OCI-LY7 (cell line): ENCODE results near the gene SNCA. TPM values are rescaled to one million over a fixed set of nuclear protein-coding genes. Genes with fewer than 3 reads are reported as not detected.

Source experiments
- BruUV-seq: library from RNA; stranded (reverse); fragments of 400-500 nt; replicated peaks from 2 replicates; lab custom pipeline; 2021; lab: Mats Ljungman, UMichigan
- CTCF ChIA-PET: fragments of 300-600 bp; sonication (Branson Sonifier 250); formaldehyde crosslinking; loops from one replicate; lab custom pipeline; 2022; ENCODE audit warnings: antibody characterized with exemption; ENCODE audit not compliant: unreplicated experiment; lab: Charles Lee
- POLR2A ChIA-PET: fragments of 300-600 bp; sonication (Branson Sonifier 250); formaldehyde crosslinking; loops from one replicate; lab custom pipeline; 2022; ENCODE audit warnings: antibody characterized with exemption; lab: Charles Lee
- DNase-seq: peaks from one replicate; pipeline ENCODE4 v3.0.0-alpha.2; 2015; ENCODE audit warnings: low spot score
- H2AFZ ChIP-seq: fragments of 200-600 bp; sonication (generic), shearing (Covaris generic); 2 replicates; pipeline ENCODE4 v1.6.1; 2014; ENCODE audit warnings: mild to moderate bottlenecking, antibody characterized with exemption, low read length, moderate library complexity
- H3K27ac ChIP-seq: fragments of 200-600 bp; sonication (generic); 2 replicates; pipeline ENCODE4 v1.5.1; 2014; ENCODE audit warnings: mixed run types, low read depth, mild to moderate bottlenecking, moderate library complexity, low read length, inconsistent platforms; ENCODE audit not compliant: poor library complexity, severe bottlenecking
- H3K36me3 ChIP-seq: fragments of 200-600 bp; sonication (generic); 2 replicates; pipeline ENCODE4 v1.6.1; 2014; ENCODE audit warnings: mild to moderate bottlenecking, antibody characterized with exemption, low read length, moderate library complexity, mixed read lengths; ENCODE audit not compliant: insufficient read depth
- H3K4me1 ChIP-seq: fragments of 200-600 bp; sonication (generic); 2 replicates; pipeline ENCODE4 v1.5.1; 2014; ENCODE audit warnings: mild to moderate bottlenecking, low read length; ENCODE audit not compliant: insufficient read depth, poor library complexity, severe bottlenecking
- H3K4me2 ChIP-seq: fragments of 200-600 bp; sonication (generic); 2 replicates; pipeline ENCODE4 v1.6.1; 2014; ENCODE audit warnings: mild to moderate bottlenecking, low read length
- H3K4me3 ChIP-seq: fragments of 200-600 bp; sonication (generic); 2 replicates; pipeline ENCODE4 v1.5.1; 2014; ENCODE audit warnings: mild to moderate bottlenecking, low read depth, low read length; ENCODE audit not compliant: poor library complexity, severe bottlenecking
- H3K79me2 ChIP-seq: fragments of 200-600 bp; sonication (generic); 2 replicates; pipeline ENCODE4 v1.6.1; 2016; ENCODE audit warnings: low read depth, mild to moderate bottlenecking, low read length, moderate library complexity, mixed read lengths; ENCODE audit not compliant: insufficient read depth
- H3K9me2 ChIP-seq: fragments of 200-600 bp; sonication (generic); 2 replicates; pipeline ENCODE4 v1.6.1; 2016; ENCODE audit warnings: mild to moderate bottlenecking, low read length, mixed read lengths; ENCODE audit not compliant: insufficient read depth
- H3K9me3 ChIP-seq: fragments of 200-600 bp; sonication (generic); 2 replicates; pipeline ENCODE4 v1.6.1; 2014; ENCODE audit warnings: mild to moderate bottlenecking, mixed run types, low read length, mixed read lengths
- H4K20me1 ChIP-seq: fragments of 200-600 bp; sonication (generic); 2 replicates; pipeline ENCODE4 v1.6.1; 2014; ENCODE audit warnings: mild to moderate bottlenecking, antibody characterized with exemption, low read length, moderate library complexity, mixed read lengths; ENCODE audit not compliant: insufficient read depth
- EZH2phosphoT487 ChIP-seq: fragments of 200-600 bp; sonication (generic); IDR thresholded peaks from 2 replicates; pipeline ENCODE4 v1.6.1; 2018; ENCODE audit warnings: low read depth, borderline replicate concordance, mild to moderate bottlenecking, mixed run types, antibody characterized with exemption, low read length, moderate library complexity, mixed read lengths
- intact Hi-C: fragments of 100-400 bp; cut with micrococcal nuclease; formaldehyde crosslinking; loops from one replicate; pipeline ENCODE4 v1.10.0; 2022; ENCODE audit not compliant: unreplicated experiment
- total RNA-seq, 2 experiments: library from RNA; depleted of rRNA in 1 of 2; stranded (reverse); fragments of >200 nt in 1 of 2; shearing (Covaris generic) in 1 of 2; gene quantifications; 2 replicates each; pipeline ENCODE4 v1.2.3, GENCODE V29; 2014 to 2022
- TF ChIP-seq, protein P1 (sequence below): fragments of 200-600 bp; sonication (generic); conservative IDR thresholded peaks from 2 replicates; pipeline ENCODE4 v1.5.1; 2014; ENCODE audit warnings: mild to moderate bottlenecking, antibody characterized with exemption, low read length, moderate library complexity, mixed read lengths

Gene SNCA
- total RNA-seq, 2 experiments from 2014 or later = not detected

DNA sequence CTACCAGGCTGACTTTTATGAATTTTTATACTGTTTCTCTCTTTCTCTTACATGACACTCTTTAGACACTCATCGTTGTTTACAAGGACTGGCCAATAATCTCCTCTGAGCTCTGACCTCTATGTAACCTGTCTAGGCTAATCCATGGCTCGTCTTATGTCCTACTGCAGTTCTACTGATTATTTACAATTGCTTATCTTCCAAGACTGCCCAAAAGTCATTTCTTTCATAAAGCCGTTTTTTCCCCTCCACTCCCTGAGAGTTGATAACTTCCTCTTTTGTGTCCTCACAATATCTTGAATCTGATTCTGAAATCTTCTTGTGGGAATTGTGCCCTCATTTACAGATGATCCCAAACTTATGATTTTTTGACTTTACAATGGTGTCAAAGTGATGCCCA, 18.3 kb upstream of the SNCA start:
- H3K9me2 ChIP-seq = no peaks in the 10 kb centered on the region
- H4K20me1 ChIP-seq = no peaks in the 10 kb centered on the region
- H3K4me2 ChIP-seq = no peak overlapping the region
- H3K9me3 ChIP-seq = no peaks in the 10 kb centered on the region
- intact Hi-C loops = no loop called here
- no peak overlapping the region for H3K4me3 ChIP-seq
- H3K79me2 ChIP-seq = no peaks in the 10 kb centered on the region
- H3K4me1 ChIP-seq = no peaks in the 10 kb centered on the region
- TF ChIP-seq, protein P1, sequence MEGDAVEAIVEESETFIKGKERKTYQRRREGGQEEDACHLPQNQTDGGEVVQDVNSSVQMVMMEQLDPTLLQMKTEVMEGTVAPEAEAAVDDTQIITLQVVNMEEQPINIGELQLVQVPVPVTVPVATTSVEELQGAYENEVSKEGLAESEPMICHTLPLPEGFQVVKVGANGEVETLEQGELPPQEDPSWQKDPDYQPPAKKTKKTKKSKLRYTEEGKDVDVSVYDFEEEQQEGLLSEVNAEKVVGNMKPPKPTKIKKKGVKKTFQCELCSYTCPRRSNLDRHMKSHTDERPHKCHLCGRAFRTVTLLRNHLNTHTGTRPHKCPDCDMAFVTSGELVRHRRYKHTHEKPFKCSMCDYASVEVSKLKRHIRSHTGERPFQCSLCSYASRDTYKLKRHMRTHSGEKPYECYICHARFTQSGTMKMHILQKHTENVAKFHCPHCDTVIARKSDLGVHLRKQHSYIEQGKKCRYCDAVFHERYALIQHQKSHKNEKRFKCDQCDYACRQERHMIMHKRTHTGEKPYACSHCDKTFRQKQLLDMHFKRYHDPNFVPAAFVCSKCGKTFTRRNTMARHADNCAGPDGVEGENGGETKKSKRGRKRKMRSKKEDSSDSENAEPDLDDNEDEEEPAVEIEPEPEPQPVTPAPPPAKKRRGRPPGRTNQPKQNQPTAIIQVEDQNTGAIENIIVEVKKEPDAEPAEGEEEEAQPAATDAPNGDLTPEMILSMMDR = no peak
- no peak for TF ChIP-seq EZH2phosphoT487
- DNase-seq = no peak
- POLR2A ChIA-PET = interaction anchor here (0.7 kb wide), 1 partner anchor 266 kb away, joined by 3 read pairs; no protein-coding TSS in a partner anchor
- no peaks in the 10 kb centered on the region for H3K36me3 ChIP-seq
- CTCF ChIA-PET = no interaction called here
- BruUV-seq = no TSS peak
- H2AFZ ChIP-seq = no peak overlapping the region
- no peak overlapping the region for H3K27ac ChIP-seq

DNA sequence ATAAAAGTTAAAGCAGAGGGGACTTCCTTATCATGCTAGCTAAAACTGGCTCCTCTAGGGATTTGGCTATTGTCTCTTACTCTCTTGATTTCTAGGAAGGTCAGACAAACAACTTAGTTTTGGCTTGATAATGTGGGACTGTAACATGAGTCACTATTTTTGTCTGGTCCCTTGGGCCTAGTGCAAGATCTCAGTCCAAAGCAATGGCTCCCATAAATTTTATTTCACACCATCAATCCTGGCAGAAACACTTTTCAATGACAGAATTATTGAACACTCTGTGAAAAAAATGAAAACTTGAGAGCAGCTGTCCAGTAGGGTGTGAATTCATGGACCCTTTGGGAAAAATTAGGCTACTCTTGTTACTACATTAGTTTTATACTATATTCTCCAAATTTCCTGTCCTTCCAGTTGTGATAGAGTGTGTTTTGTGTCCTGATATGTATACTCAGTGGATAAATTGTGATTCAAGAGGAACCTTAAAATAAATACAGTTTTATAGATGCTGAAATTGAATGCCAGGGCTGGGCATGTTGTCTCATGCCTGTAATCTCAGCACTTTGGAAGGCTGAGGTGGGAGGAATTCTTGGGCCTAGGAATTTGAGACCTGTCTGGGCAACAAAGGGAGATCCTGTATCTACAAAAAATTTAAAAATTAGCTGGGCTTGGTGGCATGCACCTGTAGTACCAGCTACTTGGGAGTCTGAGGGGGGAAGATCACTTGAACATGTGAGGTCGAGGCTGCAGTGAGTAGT, 10.8 kb upstream of the SNCA start:
- Histone ChIP-seq H3K36me3 (no peaks in the 10 kb centered on the region), H3K27ac (no peak overlapping the region), H4K20me1 (no peaks in the 10 kb centered on the region), H3K4me1 (no peaks in the 10 kb centered on the region), H2AFZ (no peak overlapping the region), H3K4me3 (no peak overlapping the region), H3K79me2 (no peaks in the 10 kb centered on the region), H3K9me2 (no peaks in the 10 kb centered on the region), H3K4me2 (no peak overlapping the region), H3K9me3 (no peaks in the 10 kb centered on the region)
- CTCF ChIA-PET = no interaction called here
- TF ChIP-seq, protein P1 = no peak
- no peak for TF ChIP-seq EZH2phosphoT487
- intact Hi-C loops = no loop called here
- no peak for DNase-seq
- POLR2A ChIA-PET = no interaction called here
- BruUV-seq = no TSS peak

DNA sequence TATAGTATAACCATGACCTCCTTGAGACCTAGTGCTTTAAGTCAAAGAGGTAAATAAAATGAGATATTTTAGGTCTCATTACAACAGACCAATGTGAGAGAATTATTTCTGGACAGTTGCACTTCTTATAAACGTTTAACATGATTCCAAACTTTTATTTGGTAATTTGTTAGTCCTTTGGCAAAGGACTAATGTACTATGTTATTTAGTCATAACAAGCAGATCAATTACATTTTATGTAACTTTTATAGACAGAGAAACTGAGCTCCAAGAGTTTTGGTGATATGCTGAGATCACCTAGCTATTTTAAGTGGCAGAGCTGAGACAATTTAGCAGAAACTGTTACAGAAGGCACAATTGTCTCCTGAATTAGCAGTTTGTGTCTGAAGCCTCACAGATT, 2.6 kb upstream of the SNCA start:
- TF ChIP-seq EZH2phosphoT487 = no peak
- TF ChIP-seq, protein P1 = no peak
- POLR2A ChIA-PET = no interaction called here

More for the DNA sequence above, 2.6 kb upstream of the SNCA start:
- CTCF ChIA-PET = no interaction called here
- Histone ChIP-seq H3K36me3 (no peaks in the 10 kb centered on the region), H3K9me3 (no peaks in the 10 kb centered on the region), H3K9me2 (no peaks in the 10 kb centered on the region), H4K20me1 (no peaks in the 10 kb centered on the region), H3K4me3 (no peak overlapping the region), H3K4me2 (no peak overlapping the region), H3K79me2 (no peaks in the 10 kb centered on the region), H3K27ac (no peak overlapping the region), H2AFZ (no peak overlapping the region), H3K4me1 (no peaks in the 10 kb centered on the region)
- intact Hi-C loops = no loop called here
- BruUV-seq = no TSS peak
- DNase-seq = no peak
